HG03520 (cell line): ENCODE results near the gene CNTN5.
A peak's percentile ranks its signal among the peaks of the same experiment; 100 is the strongest.
"Not testable (repeated sequence)": the region's sequence is repeated elsewhere in the genome, so short reads cannot be mapped to it uniquely, and the experiment has no call there.

Experiments used
- ATAC-seq: cut with Tn5 transposase; IDR thresholded peaks from one replicate; pipeline ENCODE4 v1.9.1; 2021; ENCODE audit warnings: mild to moderate bottlenecking, moderate library complexity; ENCODE audit not compliant: unreplicated experiment

Gene CNTN5

DNA sequence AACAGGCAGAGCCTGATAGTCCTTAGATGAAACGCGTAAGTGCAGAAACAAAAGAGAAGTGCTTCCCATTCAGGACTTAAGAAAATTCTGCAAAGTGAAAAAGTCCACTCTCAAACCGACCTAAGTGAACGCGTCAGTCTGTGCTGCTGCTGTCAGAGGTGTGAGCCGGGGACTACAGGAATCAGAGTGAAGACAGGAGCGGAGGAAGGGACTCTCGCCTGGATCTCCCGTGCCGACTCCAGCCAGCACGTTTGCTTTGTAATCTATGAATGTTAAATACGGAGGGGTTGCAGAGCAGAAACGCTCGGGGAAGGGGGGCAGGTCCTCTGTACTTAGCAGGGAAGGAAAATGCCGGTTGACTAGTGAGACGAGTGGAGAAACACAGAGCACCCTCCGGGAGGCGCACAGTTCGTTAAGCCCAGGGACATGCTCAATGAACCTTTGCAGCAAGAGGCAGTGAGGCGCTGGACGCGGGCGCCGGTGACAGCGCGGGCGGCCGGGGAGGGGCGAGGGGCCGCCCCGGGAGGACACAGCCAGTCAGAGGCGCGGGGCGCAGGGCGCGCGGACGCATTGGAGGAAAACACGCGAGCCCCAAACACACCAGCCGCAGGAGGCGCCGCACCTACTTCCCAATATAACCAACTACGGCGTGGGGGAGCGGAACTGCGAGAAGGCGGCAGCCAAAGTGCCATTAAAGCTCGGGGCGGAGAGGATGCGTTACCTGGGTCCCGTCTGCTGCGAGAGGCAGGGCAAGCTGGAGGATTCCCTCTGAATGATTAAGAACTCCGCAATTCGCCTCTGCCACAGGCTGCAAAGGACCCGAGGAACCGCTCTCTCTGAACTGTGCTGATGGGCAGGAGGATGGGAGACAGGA is at the start of gene CNTN5:
Gene CNTN5, plus strand, starts transcription at position 598 of the 874 bp plus-strand sequence.
- no peak for ATAC-seq

DNA sequence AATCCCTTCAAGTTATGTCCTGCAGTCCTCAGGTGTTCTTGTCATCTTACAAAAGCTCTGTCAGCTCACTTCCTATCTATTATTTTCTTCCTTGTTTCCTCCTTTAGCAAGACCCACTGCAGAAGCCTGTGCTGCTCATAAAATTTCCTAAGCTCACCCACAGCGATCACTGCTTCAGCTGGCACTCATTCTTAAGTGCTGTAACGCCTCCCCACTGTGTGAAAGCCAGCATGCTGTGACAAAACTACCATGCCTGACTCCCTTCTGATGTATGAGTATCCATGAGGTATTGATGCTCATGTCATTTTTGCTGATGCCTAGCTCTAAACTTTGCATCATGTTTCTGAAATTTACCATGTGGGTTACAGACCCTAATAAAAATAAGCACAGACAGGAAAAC is 41.5 kb upstream of the CNTN5 start:
- ATAC-seq, result no peak

DNA sequence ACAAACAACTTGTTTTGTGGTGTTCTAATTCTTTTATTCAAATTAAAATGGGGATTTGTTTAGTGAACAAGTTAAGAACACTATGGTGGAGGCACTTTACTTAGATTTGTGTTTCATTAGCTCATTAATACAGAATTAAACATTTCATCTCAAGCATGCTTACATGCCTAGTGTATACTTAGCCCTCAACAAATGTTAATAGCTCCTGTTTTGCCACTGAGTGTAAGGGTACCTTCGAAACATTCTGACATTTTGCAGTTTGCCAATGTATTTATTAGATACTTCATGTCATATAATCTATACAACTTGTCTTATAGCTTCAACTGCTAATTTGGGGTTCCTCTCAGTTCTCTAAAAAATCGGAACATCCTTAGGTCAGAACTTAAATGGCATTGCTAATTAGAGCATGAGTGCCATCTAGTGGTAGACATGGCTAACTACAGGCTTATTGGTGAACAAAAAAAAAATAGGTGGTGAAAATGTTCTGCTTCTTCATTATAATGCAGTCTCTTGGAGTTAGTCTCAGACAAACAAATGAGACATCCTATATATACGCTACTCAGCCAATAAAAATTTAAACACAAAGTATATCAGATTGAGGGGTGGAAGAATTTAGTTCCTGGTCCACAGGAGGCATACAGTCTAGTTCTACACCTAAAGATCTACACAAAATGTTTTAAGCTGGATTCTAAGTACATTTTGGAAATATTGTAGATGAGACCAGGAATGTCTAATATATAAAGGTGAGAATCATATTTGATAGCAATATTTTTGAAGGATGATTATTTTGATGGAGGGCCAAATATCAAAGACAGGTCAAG is 4.9 kb upstream of the CNTN5 start:
- ATAC-seq, result peak; percentile 65

DNA sequence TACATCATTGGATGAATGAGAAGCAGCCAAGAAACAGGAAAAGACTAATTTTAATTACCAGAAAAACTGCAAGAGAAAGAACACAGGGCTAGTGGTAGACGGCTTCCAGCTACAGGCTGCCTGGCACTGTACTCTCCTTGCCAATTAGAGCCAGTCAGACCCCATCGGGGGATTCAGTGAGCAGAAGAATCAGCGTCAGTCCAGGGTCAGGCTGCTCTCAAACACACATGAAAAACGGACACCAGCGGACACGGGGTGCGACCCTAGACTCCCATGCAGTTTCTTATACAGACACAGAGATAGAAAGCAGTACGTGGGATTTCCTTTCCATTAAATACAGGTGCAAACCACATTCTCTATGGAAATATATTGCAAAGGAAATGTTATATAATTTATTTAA is 1.1 kb upstream of the CNTN5 start:
- no peak for ATAC-seq

DNA sequence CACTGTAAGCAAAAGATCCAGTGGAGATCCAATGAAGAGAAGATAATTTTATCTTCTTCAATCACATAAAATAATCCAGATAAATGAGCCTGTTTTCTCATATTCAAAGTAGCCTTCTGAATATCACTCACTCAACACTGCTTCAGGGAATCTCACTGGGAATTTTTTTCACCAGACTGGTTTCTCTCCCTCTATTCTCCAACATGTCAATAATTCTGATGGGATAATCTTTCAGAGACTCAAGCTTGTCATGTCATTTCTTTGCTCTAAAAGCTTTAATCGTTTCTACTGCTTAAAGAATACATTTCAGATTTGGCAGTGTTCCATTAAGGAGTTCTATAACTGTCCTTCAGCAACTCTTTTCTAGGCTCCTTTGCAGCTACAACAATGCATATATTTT is 16.3 kb downstream of the CNTN5 start:
- ATAC-seq, result no peak

DNA sequence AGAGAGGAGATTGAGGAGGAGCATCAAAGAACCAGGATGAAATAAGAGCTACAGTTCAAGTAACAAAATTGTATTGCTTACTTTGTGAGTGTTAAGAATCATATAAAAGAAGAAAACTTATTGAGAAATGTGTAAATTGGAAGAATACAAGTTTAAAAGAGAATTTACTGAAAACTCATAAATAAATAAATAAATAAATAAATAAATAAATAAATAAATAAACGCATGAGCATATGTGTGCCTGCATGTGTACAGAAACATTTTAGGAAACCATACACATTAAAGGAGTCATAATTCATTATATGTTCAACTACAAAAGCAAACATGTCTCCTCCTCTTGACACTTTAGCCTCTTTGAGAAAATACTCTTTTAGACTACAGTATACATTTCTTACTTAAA is 42.6 kb downstream of the CNTN5 start:
- no peak for ATAC-seq

DNA sequence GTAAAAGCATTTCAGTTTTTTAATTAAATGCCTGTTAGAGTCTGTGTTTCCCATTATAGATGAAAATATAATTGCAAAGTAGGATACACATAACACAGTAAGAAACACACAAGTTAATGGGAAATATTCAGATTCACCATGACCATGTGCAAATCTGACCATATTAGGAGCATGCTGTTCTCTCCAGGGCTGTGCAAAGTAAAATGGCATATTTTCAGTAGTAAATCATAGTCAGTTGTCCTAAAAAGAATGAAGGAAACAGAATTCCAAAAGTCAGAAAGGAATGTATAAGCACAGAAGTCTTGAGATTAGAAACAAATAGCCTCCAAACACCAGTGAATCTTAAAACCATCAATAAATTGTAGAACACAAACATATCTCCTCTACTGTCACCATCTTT is 44.4 kb downstream of the CNTN5 start:
- no peak for ATAC-seq

DNA sequence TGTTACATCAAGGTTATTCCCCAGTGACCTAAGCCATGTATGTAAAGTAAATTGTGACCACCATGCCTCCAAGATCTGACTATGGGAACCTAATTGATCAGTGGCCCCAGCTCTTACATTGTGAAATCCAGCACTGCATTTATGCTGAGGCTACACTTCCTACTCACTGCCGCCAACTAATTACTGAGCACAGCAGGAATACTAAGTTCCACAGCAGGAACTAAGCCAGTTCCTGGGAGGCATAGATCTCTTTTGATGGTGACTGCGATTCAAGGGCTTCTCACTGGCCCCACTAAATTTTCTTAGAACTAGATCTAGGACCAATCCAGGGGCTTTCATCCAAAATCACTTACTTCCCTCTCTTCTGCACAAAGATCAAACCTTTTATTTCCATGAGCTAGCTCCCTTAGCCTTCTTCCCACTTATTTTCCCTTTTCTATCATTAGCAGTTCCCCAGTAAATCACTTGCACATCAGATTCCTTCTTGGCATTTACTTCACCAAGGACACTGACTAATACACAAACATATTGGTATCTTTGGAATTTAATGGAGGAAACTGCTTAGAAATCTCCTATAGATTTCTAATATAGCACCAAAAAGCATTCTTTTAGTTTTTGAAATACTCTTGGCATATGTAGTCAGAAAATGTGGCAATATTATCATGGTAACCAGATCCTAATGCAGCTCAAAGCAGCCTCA is 46.0 kb downstream of the CNTN5 start:
- no peak for ATAC-seq

DNA sequence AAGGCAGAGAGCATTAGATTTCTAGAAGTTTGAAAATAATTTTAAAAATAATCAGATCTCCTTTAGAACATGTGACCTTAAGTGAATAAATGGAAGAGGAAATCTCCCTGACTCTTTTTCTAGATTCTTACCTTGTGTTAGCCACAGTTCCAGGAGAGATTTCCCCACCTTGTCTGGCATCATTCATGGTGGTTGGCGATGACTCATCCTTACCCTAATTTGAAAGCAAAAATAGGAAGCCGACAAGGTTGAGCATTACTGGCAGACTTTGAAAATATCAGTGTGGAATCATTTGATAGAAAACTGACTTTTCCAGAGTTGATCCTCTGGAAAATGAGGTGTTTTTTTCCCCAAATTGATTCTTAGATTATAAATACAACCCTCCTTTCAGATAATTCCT is 48.1 kb downstream of the CNTN5 start:
- ATAC-seq, result no peak

DNA sequence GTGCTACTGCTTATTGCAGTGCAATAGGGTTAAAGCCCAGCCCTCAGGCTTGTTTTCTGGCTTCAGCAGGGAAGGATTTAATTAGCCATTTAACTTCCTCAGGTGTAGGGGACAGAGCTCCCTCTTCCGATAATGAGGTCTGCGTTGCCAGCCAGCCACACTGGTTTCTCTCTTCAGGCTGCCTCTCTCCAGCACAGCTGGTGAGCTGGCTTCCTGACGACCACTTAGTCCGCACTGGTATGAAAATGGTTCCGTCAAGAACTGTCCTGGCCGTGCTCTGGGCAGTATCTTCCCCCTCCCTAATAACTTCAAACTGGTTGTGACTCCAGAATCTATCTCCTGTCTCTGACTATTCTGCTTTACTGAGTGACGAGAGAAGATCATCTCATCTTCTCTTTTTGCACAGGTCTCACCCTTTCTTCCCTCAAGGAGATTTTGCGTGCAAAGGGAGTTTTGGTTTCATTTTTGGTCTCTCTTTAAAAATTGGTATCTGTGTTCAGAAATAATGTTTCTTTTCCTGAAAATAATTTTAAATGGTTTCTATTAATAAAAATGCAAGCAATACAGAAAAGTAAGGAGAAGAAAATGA is 49.2 kb downstream of the CNTN5 start:
- peak; percentile 69 for ATAC-seq

DNA sequence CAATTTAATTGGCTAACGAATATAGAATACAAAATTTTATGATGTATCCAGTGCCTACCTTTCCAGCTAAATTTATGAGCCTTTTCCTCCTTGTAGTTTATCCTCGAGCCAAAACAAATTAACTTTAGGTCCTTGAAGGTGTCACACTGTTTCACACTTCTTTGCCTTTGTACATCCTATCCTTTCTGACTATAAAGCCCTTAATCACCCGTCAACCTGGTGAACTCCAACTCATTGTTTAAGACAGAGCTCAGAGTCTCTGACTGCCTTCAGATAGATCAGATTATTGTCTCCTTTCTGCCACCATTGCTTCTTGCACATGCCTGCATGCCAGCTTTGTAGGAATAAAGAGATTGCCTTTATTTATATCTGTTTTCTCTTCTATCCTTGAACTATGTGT is 58.8 kb downstream of the CNTN5 start:
- ATAC-seq, result no peak

DNA sequence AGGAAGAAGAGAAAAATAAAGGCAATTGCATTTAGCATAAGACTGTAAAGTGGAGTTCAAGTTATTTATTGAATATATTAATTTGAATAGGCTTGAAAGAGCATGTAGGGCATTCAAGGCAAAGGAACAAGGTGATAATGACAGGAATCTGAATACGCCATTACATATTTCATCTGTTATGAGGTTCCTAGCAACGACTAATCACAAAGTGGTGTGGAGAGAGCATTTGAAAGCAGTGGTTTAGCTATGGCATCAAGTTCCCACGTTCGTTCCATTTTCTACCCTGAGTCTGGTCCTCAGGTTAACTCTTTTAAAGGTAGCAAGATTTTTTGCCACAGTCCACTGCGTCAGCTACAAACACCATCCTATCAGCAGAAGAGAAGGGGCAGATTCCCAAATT is 59.4 kb downstream of the CNTN5 start:
- no peak for ATAC-seq

DNA sequence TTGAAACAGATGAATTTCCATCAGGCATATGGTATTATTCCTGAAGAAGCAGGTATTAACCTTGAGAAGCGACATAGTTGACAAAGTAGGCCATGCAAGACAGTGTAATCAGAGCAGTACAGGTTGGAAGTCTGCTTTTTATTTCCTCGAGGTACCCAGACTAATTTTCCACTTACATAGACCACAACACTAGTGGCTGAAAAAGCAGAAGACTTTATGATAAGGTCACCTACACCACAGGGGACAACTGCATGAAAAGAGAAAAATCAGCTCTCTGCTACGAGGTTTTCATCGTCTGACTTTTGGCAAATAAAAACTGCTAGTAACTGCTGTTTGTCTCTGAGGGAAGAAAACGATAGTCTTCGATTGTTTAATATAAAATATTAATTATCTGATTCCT is 77.5 kb downstream of the CNTN5 start:
- ATAC-seq, result peak; percentile 26

DNA sequence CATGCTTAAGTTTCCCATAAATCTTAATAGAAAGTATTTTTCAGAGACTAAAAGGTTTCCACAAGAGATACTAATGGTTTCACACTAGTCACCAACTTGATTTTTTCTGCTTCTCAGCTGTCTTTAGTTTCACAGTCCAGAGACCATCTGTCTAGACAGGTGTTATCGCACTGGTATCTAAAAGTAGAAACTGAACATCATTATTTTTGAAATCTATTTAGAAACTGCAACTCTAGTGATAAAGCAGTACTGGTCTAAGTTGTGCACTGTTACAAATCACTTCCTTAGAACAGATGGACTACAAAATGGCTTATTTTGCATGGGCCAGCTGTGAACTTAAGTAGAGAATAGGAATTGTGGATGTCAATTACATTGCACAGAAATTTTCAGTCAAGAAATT is 78.0 kb downstream of the CNTN5 start:
- peak; percentile 97 for ATAC-seq

DNA sequence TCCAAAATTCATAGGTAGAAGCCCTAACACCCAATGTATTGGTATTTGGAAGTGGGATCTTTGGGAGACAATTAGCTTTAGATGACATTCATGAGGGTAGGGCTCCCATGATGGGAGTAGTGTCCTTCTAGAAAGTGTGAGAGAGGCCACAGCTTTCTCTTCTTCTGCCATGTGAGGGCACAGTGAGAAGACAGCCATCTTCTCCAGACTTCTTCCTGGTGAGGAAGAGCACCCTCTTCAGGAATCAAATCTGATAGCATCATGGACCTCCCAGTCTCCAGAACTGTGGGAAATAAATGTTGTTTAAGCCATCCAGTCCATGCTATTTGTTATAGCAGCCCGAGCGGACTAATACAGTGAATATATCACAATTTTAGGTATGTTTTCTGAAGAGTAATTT is 96.9 kb downstream of the CNTN5 start:
- no peak for ATAC-seq

DNA sequence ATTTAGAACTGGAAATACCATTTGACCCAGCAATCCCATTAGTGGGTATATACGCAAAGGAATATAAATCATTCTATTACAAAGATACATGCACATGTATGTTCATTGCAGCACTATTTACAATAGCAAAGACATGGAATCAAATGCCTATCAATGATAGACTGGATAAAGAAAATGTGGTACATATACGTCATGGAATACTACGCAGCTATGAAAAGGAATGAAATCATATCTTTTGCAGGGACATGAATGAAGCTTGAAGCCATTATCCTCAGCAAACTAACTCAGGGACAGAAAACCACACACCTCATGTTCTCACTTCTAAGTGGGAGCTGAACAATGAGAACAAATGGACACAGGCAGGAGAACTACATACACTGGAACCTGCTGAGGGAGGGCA is 113.1 kb downstream of the CNTN5 start:
- not testable (repeated sequence) for ATAC-seq

DNA sequence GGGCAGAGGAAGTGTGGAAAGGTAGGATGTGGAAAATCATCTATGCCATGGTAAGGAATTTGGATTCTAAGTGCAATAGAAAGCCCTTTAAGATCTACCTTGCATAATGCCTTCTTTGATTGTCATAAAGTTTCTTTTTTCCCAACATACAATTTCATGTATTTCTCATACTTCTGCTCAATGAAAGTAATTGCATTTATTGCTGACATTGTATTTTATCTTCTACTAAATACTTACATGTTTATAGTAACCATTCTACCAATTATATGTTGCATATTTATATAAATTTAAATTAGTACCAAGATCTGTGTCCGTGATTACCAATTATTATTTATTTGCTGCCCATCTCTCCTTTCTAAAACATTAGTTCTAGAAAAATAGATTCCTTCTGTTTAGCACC is 114.8 kb downstream of the CNTN5 start:
- no peak for ATAC-seq

DNA sequence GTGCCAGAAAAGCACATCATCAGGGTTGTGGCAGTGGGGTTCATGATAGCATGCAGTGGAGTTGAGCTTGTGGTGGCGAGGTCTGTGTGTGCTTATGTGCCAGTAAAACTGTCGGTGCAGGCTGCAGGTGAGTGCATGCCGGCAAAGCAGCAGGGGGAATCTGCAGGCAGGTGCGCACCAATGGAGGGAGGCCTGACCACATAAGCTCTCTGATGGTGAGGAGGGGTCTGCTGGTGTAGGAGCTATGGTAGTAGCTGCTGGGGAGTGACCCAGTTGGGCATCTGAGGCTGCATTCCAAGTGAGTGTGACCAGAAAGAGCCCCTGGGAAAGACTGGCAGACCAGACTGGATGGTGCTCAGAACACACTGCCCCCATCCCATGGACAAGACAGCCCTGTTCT is 121.5 kb downstream of the CNTN5 start:
- ATAC-seq, result no peak

DNA sequence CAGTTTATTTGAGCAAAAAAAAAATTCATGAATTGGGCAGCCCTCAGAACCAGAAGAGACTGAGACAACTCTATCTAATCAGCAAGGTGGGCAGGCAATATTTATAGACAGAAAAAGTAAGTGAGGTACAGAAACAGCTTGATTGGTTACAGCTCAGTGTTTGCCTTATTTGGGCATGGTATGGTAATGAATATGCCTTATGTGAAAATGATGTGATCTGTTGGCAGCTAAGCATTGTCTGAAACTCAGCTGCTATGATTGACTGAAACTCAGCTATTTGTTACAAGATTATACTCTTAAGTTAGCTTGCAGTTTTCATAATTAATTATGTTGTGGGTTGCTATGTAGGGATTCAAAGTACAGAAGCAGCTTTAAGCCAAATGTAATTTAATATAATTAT is 127.6 kb downstream of the CNTN5 start:
- no peak for ATAC-seq

DNA sequence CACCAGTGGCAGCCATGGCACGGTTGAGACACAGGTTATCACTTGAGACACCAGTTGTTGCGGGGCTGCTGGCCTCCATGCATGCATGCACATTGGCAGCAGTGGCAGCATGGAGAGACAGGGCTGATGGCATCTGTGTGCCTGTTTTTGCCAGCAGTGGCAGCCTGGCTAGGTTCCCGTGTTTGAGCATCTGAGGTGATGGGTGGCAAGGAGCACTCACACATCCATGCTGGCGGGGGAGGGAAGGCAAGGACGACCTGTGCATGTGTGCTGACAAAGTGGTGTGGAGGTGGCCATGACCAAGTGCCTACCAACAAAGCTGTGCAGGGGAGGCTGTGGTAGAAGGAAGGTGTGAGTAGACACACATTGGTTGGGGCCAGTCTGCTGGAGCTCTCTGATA is 133.5 kb downstream of the CNTN5 start:
- no peak for ATAC-seq

DNA sequence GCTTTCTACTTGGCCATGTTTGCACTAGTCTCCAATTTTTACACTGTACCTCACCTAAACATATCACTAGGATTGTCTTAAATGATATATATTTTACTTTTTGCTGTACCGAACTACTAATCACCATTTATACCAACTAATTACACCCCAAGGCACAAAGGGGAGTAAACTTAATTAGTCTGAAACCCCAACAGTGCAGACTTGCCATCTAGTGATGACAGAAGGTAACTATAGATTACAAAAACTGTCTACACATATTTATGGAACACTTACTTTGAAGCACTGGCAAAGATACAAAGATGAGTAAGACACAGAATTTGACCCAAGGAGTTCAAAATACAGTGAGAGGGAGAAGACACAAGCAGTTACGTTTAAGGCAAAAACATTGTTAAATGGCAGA is 139.7 kb downstream of the CNTN5 start:
- ATAC-seq, result no peak
